ENCODE data around the gene CASQ2. TPM values are rescaled to one million over a fixed set of nuclear protein-coding genes. Genes with fewer than 3 reads are reported as not detected.

CASQ2 gene
- total and polyA plus RNA-seq, 9 of the 15 experiments (the other 6 are each of a cell fraction or from before 2014, with no cell fraction given), result not detected

DNA sequence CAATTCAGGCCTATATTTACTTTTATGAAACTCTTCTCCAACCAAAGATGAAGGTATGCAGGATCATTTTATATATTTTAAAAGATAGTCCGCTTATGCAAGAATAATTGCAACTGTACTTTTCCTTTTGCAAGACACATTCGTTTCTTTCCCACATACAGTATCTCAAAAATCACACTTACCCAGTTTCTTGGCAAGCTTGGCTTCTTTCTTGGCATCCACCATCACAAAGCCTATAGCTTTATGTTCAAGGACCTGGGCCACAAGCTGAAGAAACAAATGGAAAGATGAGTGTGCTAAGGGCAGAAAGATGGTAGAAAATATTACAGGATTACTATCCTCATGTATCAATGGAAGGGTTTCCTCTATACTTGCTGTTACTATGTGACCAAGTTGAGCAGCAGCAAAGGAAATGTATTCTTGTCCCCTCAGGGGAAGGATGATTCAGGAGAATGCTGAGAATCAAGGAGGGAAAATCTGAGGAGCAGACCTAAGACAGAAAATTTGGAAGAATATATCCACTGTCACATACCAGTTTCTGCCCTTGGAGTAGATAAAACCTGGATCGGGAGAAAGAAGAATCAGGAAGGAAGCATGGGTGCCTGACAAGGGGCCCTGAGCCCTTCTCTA is 23.8 kb downstream of the CASQ2 start:
- Histone ChIP-seq H3K79me2 (ENCODE audit: control insufficient read depth, insufficient read depth, low read length) (no peaks in the 10 kb centered on the region), H4K20me1 (replicated peaks; ENCODE audit: control insufficient read depth, insufficient read depth, low read length) (no peaks in the 10 kb centered on the region), H3K4me3 (no peak overlapping the region), H3K9me3 (replicated peaks; ENCODE audit: control insufficient read depth, insufficient read depth, low read depth, low read length) (no peaks in the 10 kb centered on the region), H3K9ac (ENCODE audit: insufficient read depth in 1 of 2, low read depth in 2 of 2, low read length in 2 of 2) (no peak overlapping the region), H3K27ac (ENCODE audit: extremely low read depth, low read depth, low read length) (no peak overlapping the region), H3K36me3 (ENCODE audit: control insufficient read depth, insufficient read depth, low read length) (no peaks in the 10 kb centered on the region), H3K4me1 (replicated peaks in 1 of 2; ENCODE audit: control insufficient read depth in 2 of 2, insufficient read depth in 2 of 2, low read length in 2 of 2) (no peaks in the 10 kb centered on the region), H3K9me1 (ENCODE audit: control insufficient read depth, insufficient read depth, low read length) (no peaks in the 10 kb centered on the region), H2AFZ (ENCODE audit: low read depth, low read length) (no peak overlapping the region), H3K4me2 (ENCODE audit: insufficient read depth, low read length) (no peak overlapping the region), H3K27me3 (ENCODE audit: control insufficient read depth in 2 of 2, insufficient read depth in 2 of 2, low read length in 2 of 2) (peaks cover 0 to 9% of the 10 kb centered on the region in 2 experiments; a peak in 3 of 5 replicates)
- ChIA-PET POLR2A (no interaction called here), CTCF (ENCODE audit: low intra/inter-chr PET ratio) (no interaction called here)
- DNase-seq (ENCODE audit: extremely low read depth in 1 of 4, low spot score in 3 of 4) (no peak), FAIRE-seq (no peak), ATAC-seq (no peak)
- BruUV-seq (replicated peaks), result no TSS peak
- WGBS (ENCODE audit: insufficient coverage, low coverage, missing lambda C conversion rate), result 3% methylated on average over 3 of the region's 3 CpGs
- intact Hi-C loops (cut with micrococcal nuclease), result no loop called here
- TF ChIP-seq SUPT5H (IDR thresholded peaks at IDR 0.05), result no peak
- TF ChIP-seq GATAD2B (IDR thresholded peaks at IDR 0.05; ENCODE audit: borderline replicate concordance), result no peak
- no peak for TF ChIP-seq RBM22 (IDR thresholded peaks at IDR 0.05; ENCODE audit: low read depth, low read length, poor library complexity, severe bottlenecking)
- TF ChIP-seq DDX20 (tag; IDR thresholded peaks at IDR 0.05; ENCODE audit: low read depth), result no peak
- no peak for TF ChIP-seq FOXA3 (CRISPR knock-in tag; conservative IDR thresholded peaks at IDR 0.05 in 1 of 2, IDR thresholded peaks at IDR 0.05 in 1 of 2)
- no peak for TF ChIP-seq HDAC3 (IDR thresholded peaks at IDR 0.05; ENCODE audit: borderline replicate concordance, partially characterized antibody)
- in situ Hi-C loops (cut with MboI), result no loop called here

DNA sequence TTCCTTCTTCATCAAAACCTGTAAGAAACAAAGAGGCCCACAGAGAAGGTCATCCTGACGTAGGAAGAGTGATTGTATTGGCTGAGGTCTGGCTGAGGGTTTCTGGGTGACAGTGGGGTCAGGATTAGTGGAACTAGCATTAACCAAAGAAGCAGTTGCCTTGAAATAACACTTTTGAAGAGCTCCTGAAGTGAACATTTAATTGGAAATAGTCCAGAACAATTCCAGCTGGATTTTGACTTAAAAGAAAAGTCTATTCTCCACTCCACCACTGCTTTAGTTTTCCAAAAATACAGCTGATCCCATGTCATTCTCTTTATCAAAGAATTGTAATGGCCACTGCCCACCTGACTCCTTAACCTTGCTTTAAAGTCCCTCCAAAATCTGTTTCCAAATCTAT is 27.7 kb downstream of the CASQ2 start:
- H3K9me1 ChIP-seq (ENCODE audit: control insufficient read depth, insufficient read depth, low read length), result no peaks in the 10 kb centered on the region
- no peak overlapping the region for H2AFZ ChIP-seq (ENCODE audit: low read depth, low read length)
- POLR2A ChIA-PET, result no interaction called here
- no peak overlapping the region for H3K4me3 ChIP-seq
- no peak overlapping the region for H3K9ac ChIP-seq (ENCODE audit: insufficient read depth in 1 of 2, low read depth in 2 of 2, low read length in 2 of 2)
- H3K4me2 ChIP-seq (ENCODE audit: insufficient read depth, low read length), result no peak overlapping the region
- no peak for ATAC-seq
- 0% methylated on average over 1 of the region's 1 CpG for WGBS (ENCODE audit: insufficient coverage, low coverage, missing lambda C conversion rate)
- H3K9me3 ChIP-seq (replicated peaks; ENCODE audit: control insufficient read depth, insufficient read depth, low read depth, low read length), result no peaks in the 10 kb centered on the region
- H3K79me2 ChIP-seq (ENCODE audit: control insufficient read depth, insufficient read depth, low read length), result no peaks in the 10 kb centered on the region
- H3K4me1 ChIP-seq (replicated peaks in 1 of 2; ENCODE audit: control insufficient read depth in 2 of 2, insufficient read depth in 2 of 2, low read length in 2 of 2), result no peaks in the 10 kb centered on the region
- intact Hi-C loops (cut with micrococcal nuclease), result no loop called here
- no peaks in the 10 kb centered on the region for H4K20me1 ChIP-seq (replicated peaks; ENCODE audit: control insufficient read depth, insufficient read depth, low read length)
- BruUV-seq (replicated peaks), result no TSS peak
- no peak overlapping the region for H3K27ac ChIP-seq (ENCODE audit: extremely low read depth, low read depth, low read length)
- CTCF ChIA-PET (ENCODE audit: low intra/inter-chr PET ratio), result no interaction called here
- FAIRE-seq, result no peak
- no peaks in the 10 kb centered on the region for H3K36me3 ChIP-seq (ENCODE audit: control insufficient read depth, insufficient read depth, low read length)
- H3K27me3 ChIP-seq (ENCODE audit: control insufficient read depth in 2 of 2, insufficient read depth in 2 of 2, low read length in 2 of 2), result peaks cover 5 to 9% of the 10 kb centered on the region in 2 experiments; a peak in 3 of 5 replicates
- DNase-seq (ENCODE audit: extremely low read depth in 1 of 4, low spot score in 3 of 4), result no peak
- in situ Hi-C loops (cut with MboI), result no loop called here
- TF ChIP-seq, protein P1, sequence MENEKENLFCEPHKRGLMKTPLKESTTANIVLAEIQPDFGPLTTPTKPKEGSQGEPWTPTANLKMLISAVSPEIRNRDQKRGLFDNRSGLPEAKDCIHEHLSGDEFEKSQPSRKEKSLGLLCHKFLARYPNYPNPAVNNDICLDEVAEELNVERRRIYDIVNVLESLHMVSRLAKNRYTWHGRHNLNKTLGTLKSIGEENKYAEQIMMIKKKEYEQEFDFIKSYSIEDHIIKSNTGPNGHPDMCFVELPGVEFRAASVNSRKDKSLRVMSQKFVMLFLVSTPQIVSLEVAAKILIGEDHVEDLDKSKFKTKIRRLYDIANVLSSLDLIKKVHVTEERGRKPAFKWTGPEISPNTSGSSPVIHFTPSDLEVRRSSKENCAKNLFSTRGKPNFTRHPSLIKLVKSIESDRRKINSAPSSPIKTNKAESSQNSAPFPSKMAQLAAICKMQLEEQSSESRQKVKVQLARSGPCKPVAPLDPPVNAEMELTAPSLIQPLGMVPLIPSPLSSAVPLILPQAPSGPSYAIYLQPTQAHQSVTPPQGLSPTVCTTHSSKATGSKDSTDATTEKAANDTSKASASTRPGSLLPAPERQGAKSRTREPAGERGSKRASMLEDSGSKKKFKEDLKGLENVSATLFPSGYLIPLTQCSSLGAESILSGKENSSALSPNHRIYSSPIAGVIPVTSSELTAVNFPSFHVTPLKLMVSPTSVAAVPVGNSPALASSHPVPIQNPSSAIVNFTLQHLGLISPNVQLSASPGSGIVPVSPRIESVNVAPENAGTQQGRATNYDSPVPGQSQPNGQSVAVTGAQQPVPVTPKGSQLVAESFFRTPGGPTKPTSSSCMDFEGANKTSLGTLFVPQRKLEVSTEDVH (IDR thresholded peaks at IDR 0.05; ENCODE audit: low read depth, partially characterized antibody), result no peak
- no peak for TF ChIP-seq PHB (CRISPR knock-in tag; IDR thresholded peaks at IDR 0.05)
- no peak for TF ChIP-seq CTBP1 (IDR thresholded peaks at IDR 0.05; ENCODE audit: borderline replicate concordance)
- TF ChIP-seq ZNF695 (CRISPR knock-in tag; IDR thresholded peaks at IDR 0.05), result no peak
- TF ChIP-seq ETV1 (tag; conservative IDR thresholded peaks at IDR 0.05; ENCODE audit: low read depth), result no peak

Measured in K562 (cell line).